NB4 (cell line): Measurements from ENCODE around the gene TBCK.

Source experiments
- MYC ChIP-seq: IDR thresholded peaks from 2 replicates; pipeline ENCODE4 v1.6.1; 2011; ENCODE audit warnings: low read depth, low read length
- POLR2A ChIP-seq: IDR thresholded peaks from 2 replicates; pipeline ENCODE4 v1.6.1; 2011; ENCODE audit warnings: mild to moderate bottlenecking; ENCODE audit not compliant: insufficient read length; ENCODE audit errors: extremely low read depth
- TF ChIP-seq, protein P1 (sequence below): IDR thresholded peaks from one replicate; pipeline ENCODE4 v1.5.1; 2012; ENCODE audit warnings: low read depth, low read length

DNA sequence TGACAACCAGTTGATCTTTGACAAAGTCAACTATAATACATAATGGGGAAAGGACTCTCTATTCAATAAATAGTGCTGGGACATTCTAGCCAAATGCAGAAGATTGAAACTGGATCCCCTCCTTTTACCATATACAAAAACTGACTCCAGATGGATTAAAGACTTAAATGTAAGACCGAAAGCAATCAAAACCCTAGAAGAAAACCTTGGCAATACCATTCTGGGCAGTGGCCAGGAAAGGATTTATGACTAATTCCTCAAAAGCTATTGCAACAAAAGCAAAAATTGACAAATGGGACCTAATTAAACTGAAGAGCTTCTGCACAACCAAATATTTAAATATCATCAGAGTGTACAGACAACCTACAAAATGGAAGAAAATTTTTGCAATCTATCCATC is 235.6 kb downstream of the TBCK start:
- TF ChIP-seq, protein P1, sequence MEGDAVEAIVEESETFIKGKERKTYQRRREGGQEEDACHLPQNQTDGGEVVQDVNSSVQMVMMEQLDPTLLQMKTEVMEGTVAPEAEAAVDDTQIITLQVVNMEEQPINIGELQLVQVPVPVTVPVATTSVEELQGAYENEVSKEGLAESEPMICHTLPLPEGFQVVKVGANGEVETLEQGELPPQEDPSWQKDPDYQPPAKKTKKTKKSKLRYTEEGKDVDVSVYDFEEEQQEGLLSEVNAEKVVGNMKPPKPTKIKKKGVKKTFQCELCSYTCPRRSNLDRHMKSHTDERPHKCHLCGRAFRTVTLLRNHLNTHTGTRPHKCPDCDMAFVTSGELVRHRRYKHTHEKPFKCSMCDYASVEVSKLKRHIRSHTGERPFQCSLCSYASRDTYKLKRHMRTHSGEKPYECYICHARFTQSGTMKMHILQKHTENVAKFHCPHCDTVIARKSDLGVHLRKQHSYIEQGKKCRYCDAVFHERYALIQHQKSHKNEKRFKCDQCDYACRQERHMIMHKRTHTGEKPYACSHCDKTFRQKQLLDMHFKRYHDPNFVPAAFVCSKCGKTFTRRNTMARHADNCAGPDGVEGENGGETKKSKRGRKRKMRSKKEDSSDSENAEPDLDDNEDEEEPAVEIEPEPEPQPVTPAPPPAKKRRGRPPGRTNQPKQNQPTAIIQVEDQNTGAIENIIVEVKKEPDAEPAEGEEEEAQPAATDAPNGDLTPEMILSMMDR, result no peak
- no peak for TF ChIP-seq POLR2A
- no peak for TF ChIP-seq MYC
